ENCODE data around the gene ATE1. TPM values are rescaled to one million over a fixed set of nuclear protein-coding genes. Genes with fewer than 3 reads are reported as not detected.

ATE1 gene
- total RNA-seq, 3 donors from 2014 or later = 25.0 to 46.8 (median 29.5) TPM

DNA sequence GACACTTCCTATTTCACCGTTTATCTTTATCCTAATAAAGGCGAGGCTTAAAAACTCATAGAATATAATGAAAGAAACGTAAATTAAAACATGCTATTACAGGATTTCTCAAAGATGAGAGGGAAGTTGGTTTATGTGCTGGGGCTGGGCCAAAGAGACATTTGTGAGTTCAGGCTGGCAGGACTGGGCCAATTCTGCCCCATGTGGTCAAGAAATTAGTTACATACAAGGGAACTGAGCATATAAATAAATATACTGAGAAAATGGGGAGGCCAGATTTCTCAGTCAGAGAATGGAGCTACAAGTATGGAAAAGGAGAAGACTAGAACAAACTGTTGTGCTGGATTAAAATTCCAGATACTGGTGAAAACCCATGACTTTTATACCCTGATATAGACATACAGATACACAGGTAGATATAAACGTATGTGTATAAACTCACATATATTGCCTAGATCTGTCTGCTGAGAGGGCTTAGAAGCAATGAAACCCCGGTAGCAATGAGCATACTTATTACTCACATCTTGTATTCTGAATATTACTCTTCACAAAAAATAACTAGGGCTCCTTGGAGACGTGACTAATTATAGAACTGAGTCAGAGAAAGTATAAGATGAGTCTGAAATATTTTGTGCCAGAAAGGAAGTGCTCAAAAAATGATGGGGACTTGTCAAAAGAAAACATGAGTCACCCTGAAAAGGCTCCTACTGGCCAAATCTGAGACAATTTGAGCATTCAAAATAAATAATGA, 173.9 kb downstream of the ATE1 start:
- Histone ChIP-seq H3K36me3 (no peaks in the 10 kb centered on the region), H3K4me1 (no peaks in the 10 kb centered on the region), H3K9me3 (peaks cover 11 to 15% of the 10 kb centered on the region in 2 donors), H3K27me3 (no peaks in the 10 kb centered on the region), H3K27ac (no peak overlapping the region), H3K4me3 (no peak overlapping the region)
- no peak for DNase-seq (ENCODE audit: low spot score in 2 of 2)
- intact Hi-C loops (cut with DNase I; ENCODE audit: low total_unique reads) = no loop called here
- no peak for TF ChIP-seq POLR2AphosphoS5 (IDR thresholded peaks at IDR 0.05)
- no peak for TF ChIP-seq POLR2A (IDR thresholded peaks at IDR 0.05)
- TF ChIP-seq, protein P1, sequence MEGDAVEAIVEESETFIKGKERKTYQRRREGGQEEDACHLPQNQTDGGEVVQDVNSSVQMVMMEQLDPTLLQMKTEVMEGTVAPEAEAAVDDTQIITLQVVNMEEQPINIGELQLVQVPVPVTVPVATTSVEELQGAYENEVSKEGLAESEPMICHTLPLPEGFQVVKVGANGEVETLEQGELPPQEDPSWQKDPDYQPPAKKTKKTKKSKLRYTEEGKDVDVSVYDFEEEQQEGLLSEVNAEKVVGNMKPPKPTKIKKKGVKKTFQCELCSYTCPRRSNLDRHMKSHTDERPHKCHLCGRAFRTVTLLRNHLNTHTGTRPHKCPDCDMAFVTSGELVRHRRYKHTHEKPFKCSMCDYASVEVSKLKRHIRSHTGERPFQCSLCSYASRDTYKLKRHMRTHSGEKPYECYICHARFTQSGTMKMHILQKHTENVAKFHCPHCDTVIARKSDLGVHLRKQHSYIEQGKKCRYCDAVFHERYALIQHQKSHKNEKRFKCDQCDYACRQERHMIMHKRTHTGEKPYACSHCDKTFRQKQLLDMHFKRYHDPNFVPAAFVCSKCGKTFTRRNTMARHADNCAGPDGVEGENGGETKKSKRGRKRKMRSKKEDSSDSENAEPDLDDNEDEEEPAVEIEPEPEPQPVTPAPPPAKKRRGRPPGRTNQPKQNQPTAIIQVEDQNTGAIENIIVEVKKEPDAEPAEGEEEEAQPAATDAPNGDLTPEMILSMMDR (IDR thresholded peaks at IDR 0.05) = no peak

- Histone ChIP-seq H3K4me1 (no peaks in the 10 kb centered on the region), H3K4me3 (no peak overlapping the region), H3K36me3 (no peaks in the 10 kb centered on the region), H3K27me3 (no peaks in the 10 kb centered on the region), H3K27ac (no peak overlapping the region), H3K9me3 (peaks cover 0 to 2% of the 10 kb centered on the region in 2 donors)
- no peak for DNase-seq (ENCODE audit: low spot score in 2 of 2)
- no peak for TF ChIP-seq POLR2AphosphoS5 (IDR thresholded peaks at IDR 0.05)
- no peak for TF ChIP-seq POLR2A (IDR thresholded peaks at IDR 0.05)
- TF ChIP-seq, protein P1 (IDR thresholded peaks at IDR 0.05) = no peak
- intact Hi-C loops (cut with DNase I; ENCODE audit: low total_unique reads) = no loop called here
Measured at GRCh38 chr10:121751191-121751760, 176.6 kb downstream of the ATE1 start.

DNA sequence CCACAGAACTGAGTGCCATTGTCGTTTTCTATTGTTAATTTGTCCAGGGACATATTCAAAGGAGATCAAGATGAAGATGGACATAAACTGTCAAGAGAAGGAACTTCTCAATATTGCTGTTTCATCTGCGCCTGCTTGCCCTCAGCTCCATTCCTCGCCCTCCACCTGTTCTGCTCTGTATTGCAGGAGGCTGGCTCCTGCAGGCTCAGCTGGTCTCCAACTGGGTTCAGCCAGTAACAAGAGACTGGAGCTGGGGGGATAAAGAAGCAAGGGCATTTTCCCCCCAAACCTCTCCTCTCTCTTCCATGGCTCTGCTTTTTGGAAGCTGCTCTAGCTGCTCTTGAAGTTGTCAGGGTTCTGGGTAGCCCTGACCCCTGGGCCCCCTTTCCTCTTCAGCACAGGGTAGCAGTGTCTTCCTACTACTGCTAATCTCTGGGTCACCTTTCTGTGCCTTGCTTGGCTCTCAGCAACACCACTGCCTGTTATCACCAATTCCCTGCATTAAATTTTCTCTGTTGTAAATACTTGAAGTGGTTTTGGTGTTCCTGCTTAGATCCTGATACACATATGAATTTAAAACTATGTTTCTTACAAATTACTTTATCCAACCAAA, 180.6 kb downstream of the ATE1 start:
- no peak for DNase-seq (ENCODE audit: low spot score in 2 of 2)
- Histone ChIP-seq H3K27ac (no peak overlapping the region), H3K36me3 (no peaks in the 10 kb centered on the region), H3K27me3 (no peaks in the 10 kb centered on the region), H3K9me3 (no peaks in the 10 kb centered on the region), H3K4me1 (no peaks in the 10 kb centered on the region), H3K4me3 (no peak overlapping the region)
- TF ChIP-seq POLR2AphosphoS5 (IDR thresholded peaks at IDR 0.05) (no peak), POLR2A (IDR thresholded peaks at IDR 0.05) (no peak)
- TF ChIP-seq, protein P1 (IDR thresholded peaks at IDR 0.05) = no peak
- intact Hi-C loops (cut with DNase I; ENCODE audit: low total_unique reads) = no loop called here

GRCh38 chr10:121741248-121741792, 186.5 kb downstream of the ATE1 start:
- DNase-seq (ENCODE audit: low spot score in 2 of 2) = no peak
- Histone ChIP-seq H3K4me1 (no peaks in the 10 kb centered on the region), H3K36me3 (no peaks in the 10 kb centered on the region), H3K27me3 (no peaks in the 10 kb centered on the region), H3K4me3 (no peak overlapping the region), H3K9me3 (no peaks in the 10 kb centered on the region), H3K27ac (no peak overlapping the region)
- no peak for TF ChIP-seq POLR2AphosphoS5 (IDR thresholded peaks at IDR 0.05)
- TF ChIP-seq POLR2A (IDR thresholded peaks at IDR 0.05) = no peak
- TF ChIP-seq, protein P1 (IDR thresholded peaks at IDR 0.05) = no peak
- intact Hi-C loops (cut with DNase I; ENCODE audit: low total_unique reads) = no loop called here

DNA sequence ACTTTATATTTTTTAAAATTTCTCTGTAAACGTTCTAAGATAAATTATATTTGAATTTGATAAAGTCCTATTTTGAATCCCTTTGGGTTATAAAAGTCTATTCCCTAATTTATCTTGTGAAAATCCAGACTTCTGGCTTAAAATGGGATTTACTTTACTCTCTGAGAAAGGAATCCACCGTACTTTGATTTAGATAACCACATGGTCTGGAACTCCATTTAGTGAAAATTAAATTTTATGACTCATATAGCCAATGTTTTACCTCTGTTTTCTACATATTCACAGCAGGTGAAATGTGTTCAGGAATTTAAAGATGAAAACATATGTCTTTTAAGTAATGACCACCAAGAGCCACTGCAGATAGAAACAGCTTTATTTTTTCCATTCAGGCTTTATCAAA, 187.8 kb downstream of the ATE1 start:
- DNase-seq (ENCODE audit: low spot score in 2 of 2) = no peak
- Histone ChIP-seq H3K9me3 (no peaks in the 10 kb centered on the region), H3K4me3 (no peak overlapping the region), H3K27me3 (no peaks in the 10 kb centered on the region), H3K36me3 (no peaks in the 10 kb centered on the region), H3K27ac (no peak overlapping the region), H3K4me1 (no peaks in the 10 kb centered on the region)
- TF ChIP-seq, protein P1 (IDR thresholded peaks at IDR 0.05) = no peak
- no peak for TF ChIP-seq POLR2AphosphoS5 (IDR thresholded peaks at IDR 0.05)
- intact Hi-C loops (cut with DNase I; ENCODE audit: low total_unique reads) = no loop called here

All from breast epithelium (tissue), 4 donors.